Effector memory CD8-positive, alpha-beta T cell (primary cell): ENCODE data around the gene PSD2.

ENCODE experiments used
- ATAC-seq: fragments of 150-1000 bp; cut with Tn5 transposase; replicated peaks from 2 replicates; pipeline ENCODE4 v1.10.0; 2021; ENCODE audit warnings: mild to moderate bottlenecking, moderate library complexity
- DNase-seq, 3 experiments: peaks; one replicate each; pipeline ENCODE4 v3.0.0; 2021
- H3K27ac Mint-ChIP-seq, 2 donors: one replicate each; pipeline ENCODE4 v1.8.0; 2022; ENCODE audit warnings: mild to moderate bottlenecking in 2 of 2, mixed read lengths in 2 of 2, moderate library complexity in 2 of 2
- H3K27me3 Mint-ChIP-seq, 2 donors: one replicate each; pipeline ENCODE4 v1.8.0; 2022; ENCODE audit warnings: mixed read lengths in 2 of 2
- H3K36me3 Mint-ChIP-seq: one replicate; pipeline ENCODE4 v1.8.0; 2022; ENCODE audit warnings: mild to moderate bottlenecking, moderate library complexity, mixed read lengths; ENCODE audit not compliant: insufficient read depth
- H3K4me1 Mint-ChIP-seq, 2 donors: one replicate each; pipeline ENCODE4 v1.8.0; 2022; ENCODE audit warnings: low read depth in 2 of 2, mixed read lengths in 2 of 2
- H3K4me3 Mint-ChIP-seq, 2 donors: one replicate each; pipeline ENCODE4 v1.8.0; 2022; ENCODE audit warnings: mild to moderate bottlenecking in 2 of 2, mixed read lengths in 2 of 2, moderate library complexity in 2 of 2
- H3K9me3 Mint-ChIP-seq, 2 donors: one replicate each; pipeline ENCODE4 v1.8.0; 2022; ENCODE audit warnings: mixed read lengths in 2 of 2

PSD2 gene

DNA sequence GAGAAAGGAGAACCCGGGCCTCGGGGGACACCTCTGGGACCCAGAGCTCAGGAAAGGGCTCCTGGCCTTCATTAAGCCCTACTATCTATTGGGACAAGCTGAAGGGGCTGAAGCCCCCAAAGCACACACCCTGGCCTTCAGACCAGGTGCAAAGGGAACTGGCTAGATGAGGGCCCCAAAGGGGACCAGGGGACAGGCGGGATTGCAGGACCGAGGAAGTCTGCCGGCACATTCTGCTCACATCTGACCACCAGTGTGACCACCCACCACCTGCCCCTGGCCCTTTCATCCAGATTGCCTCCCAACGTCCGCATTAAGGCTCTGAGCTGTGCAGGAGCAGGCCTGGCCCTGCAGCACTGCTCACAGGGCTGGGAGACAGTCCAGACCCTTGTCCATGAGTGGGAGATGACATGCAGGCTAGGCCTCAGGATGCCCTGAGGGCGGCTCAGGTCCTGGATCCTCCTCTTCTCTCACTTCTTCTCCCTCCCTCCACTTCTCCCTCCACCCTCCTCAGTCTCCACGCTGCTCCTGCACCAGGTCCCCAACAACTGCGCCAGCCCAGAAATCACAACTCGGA lies 19.2 kb downstream of the PSD2 start:
- DNase-seq (no peak), ATAC-seq (no peak)
- H3K9me3 Mint-ChIP-seq, result peaks cover 3 to 9% of the 10 kb centered on the region in 2 donors
- peaks cover 28 to 39% of the 10 kb centered on the region in 2 donors for H3K27me3 Mint-ChIP-seq
- H3K4me1 Mint-ChIP-seq, result no peaks in the 10 kb centered on the region
- no peak overlapping the region for H3K27ac Mint-ChIP-seq
- H3K4me3 Mint-ChIP-seq, result no peak overlapping the region
- H3K36me3 Mint-ChIP-seq, result peaks cover 3% of the 10 kb centered on the region

DNA sequence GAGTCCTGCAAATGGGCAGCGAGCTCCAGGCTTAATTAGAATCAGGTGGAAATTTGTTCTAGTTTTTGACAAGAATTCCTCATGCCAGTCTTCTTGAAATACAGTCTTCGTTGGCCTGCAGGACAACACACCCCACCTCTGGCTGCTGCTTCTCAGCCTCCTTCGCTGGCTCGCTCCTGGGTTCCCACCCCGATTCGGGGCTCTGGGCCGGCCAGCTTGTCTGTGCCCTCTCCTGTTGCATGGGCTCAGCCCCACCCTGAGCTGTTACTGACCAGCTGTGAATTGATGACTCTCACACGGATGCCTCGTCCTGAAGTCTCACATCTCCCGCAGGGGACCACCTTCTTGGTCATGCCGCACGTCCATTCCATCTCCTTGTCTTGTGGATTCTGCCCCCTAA lies 21.0 kb downstream of the PSD2 start:
- H3K9me3 Mint-ChIP-seq, result peaks cover 3 to 9% of the 10 kb centered on the region in 2 donors
- no peaks in the 10 kb centered on the region for H3K4me1 Mint-ChIP-seq
- no peak overlapping the region for H3K27ac Mint-ChIP-seq
- ATAC-seq, result no peak
- H3K27me3 Mint-ChIP-seq, result peaks cover 33 to 42% of the 10 kb centered on the region in 2 donors
- no peak overlapping the region for H3K4me3 Mint-ChIP-seq
- no peak for DNase-seq
- H3K36me3 Mint-ChIP-seq, result peaks cover 3% of the 10 kb centered on the region

DNA sequence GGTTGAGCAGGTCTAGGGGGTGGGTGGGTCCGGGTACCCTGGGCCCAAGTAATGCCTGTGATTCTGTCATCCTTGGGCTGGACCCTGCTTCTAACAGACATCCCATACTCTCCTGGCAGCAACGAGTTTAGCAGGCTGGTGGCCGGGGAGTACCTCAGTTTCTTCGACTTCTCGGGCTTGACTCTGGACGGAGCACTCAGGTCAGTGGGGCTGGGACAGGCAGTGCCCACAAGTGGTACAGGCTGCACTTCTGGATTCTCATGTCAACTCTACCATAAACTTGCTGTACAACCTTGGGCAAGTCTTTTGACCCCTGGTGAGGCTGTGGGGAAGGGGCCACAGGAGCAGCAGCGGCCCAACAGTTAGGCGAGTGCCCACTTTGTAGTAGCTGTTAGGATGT lies 21.8 kb downstream of the PSD2 start:
- Mint-ChIP-seq H3K27me3 (peaks cover 25 to 42% of the 10 kb centered on the region in 2 donors), H3K4me3 (no peak overlapping the region), H3K9me3 (peaks cover 3 to 9% of the 10 kb centered on the region in 2 donors), H3K36me3 (peaks cover 3% of the 10 kb centered on the region), H3K27ac (no peak overlapping the region), H3K4me1 (no peaks in the 10 kb centered on the region)
- DNase-seq (no peak), ATAC-seq (no peak)

DNA sequence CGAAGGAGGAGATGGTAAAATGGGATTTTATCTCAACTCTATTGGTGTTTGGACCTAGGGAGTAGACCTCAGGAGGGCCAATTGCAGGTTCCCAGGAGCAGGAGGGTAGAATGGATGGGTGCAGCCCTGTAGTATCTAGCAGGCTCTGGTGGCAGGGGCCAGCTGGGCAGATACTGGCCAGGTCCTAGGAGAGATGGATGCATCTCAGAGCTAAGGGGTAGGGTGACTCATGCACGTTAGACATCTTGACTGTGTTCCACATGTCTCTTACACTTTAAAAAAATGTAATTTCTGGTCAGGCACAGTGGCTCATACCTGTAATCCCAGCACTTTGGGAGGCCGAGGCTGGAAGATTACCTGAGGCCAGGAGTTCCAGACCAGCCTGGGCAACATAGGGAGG lies 22.4 kb downstream of the PSD2 start:
- H3K27me3 Mint-ChIP-seq, result peaks cover 21 to 38% of the 10 kb centered on the region in 2 donors

DNA sequence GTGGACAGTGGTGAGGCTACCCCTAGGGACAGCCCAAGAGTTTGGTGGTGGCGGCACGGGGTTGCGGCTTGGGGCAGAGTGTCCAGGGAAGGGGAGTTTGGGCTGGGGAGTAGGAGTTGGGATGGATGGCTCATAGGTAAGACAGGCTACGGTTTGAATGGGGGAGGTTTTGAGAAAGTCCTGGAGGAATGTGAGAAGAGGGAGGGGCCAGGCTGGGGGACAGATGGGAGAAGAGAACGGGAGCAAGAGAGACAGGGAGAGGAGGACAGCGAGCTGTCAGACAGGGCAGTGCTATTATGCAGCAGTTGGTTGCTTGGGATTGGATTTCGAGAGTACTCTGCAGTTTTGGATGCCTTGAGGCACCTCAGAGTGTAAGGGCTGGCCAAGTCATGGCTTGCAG lies 24.5 kb downstream of the PSD2 start:
- H3K36me3 Mint-ChIP-seq, result no peaks in the 10 kb centered on the region

More for the DNA sequence above, 22.4 kb downstream of the PSD2 start:
- DNase-seq (no peak), ATAC-seq (no peak)
- Mint-ChIP-seq H3K36me3 (peaks cover 3% of the 10 kb centered on the region), H3K4me1 (no peaks in the 10 kb centered on the region), H3K4me3 (no peak overlapping the region), H3K9me3 (peaks cover 3 to 9% of the 10 kb centered on the region in 2 donors), H3K27ac (no peak overlapping the region)

DNA sequence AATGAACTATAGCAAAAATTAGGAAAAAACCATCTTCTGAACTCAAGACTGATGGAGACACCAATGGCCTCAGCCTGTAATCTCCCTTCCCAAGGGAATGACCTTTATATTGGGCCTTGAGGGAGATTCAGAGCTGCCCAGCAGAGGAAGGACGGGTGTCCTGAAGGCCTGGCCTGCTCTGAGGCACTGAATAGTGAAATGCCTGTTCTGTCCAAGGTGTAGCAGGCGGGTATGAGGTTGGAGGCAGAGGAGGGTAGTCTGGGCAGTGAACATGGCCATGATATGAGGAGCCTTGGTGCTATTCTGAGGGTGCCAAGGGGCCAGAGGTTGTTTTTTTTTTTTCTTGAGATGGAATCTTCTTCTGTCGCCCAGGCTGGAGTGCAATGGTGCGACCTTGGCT lies 25.0 kb downstream of the PSD2 start:
- H3K36me3 Mint-ChIP-seq, result no peaks in the 10 kb centered on the region
- peaks cover 3 to 9% of the 10 kb centered on the region in 2 donors for H3K9me3 Mint-ChIP-seq
- DNase-seq (no peak), ATAC-seq (no peak)
- H3K4me1 Mint-ChIP-seq, result no peaks in the 10 kb centered on the region
- H3K4me3 Mint-ChIP-seq, result no peak overlapping the region
- H3K27me3 Mint-ChIP-seq, result peaks cover 21 to 43% of the 10 kb centered on the region in 2 donors
- no peak overlapping the region for H3K27ac Mint-ChIP-seq

More for the DNA sequence above, 24.5 kb downstream of the PSD2 start:
- Mint-ChIP-seq H3K27ac (no peak overlapping the region), H3K4me1 (no peaks in the 10 kb centered on the region), H3K27me3 (peaks cover 21 to 42% of the 10 kb centered on the region in 2 donors), H3K4me3 (no peak overlapping the region), H3K9me3 (peaks cover 3 to 9% of the 10 kb centered on the region in 2 donors)
- ATAC-seq (no peak), DNase-seq (no peak)

DNA sequence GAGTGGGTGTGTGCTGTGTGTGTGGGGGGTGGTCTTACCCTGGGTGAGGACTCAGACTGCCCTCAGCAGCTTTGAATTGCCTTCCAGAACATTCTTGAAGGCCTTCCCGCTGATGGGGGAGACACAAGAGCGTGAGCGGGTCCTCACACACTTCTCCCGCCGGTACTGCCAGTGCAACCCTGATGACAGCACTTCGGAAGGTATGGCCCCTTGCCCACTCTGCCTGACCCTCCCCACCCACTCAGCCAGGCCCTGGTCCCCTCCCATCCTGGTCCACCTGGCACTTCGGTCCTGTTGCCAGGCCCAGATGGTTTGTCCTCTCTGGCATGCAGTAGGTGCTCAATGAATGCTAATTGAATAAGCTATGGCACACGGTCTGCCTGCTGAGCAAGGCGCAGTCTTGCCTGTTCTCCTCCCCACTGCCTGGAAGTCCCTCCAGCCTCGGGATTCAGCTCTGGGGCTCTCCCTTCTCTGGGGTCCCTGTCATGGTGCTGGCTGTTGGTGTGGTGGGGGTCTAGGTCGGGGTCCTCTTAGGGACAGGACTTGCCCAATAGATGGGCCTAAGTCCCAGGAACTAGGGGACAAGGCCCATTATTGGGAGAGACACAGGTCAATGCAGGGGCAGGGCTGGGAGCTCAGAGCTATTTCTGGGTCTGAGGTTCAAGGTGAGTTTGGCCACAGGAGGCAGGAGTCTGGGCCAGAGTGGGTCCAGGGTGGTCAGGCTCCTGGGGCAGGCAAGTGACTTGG lies 26.4 kb downstream of the PSD2 start:
- peaks cover 3 to 9% of the 10 kb centered on the region in 2 donors for H3K9me3 Mint-ChIP-seq
- H3K4me3 Mint-ChIP-seq, result no peak overlapping the region
- DNase-seq (no peak), ATAC-seq (no peak)
- H3K4me1 Mint-ChIP-seq, result no peaks in the 10 kb centered on the region
- no peak overlapping the region for H3K27ac Mint-ChIP-seq
- no peaks in the 10 kb centered on the region for H3K36me3 Mint-ChIP-seq
- H3K27me3 Mint-ChIP-seq, result peaks cover 21 to 54% of the 10 kb centered on the region in 2 donors

DNA sequence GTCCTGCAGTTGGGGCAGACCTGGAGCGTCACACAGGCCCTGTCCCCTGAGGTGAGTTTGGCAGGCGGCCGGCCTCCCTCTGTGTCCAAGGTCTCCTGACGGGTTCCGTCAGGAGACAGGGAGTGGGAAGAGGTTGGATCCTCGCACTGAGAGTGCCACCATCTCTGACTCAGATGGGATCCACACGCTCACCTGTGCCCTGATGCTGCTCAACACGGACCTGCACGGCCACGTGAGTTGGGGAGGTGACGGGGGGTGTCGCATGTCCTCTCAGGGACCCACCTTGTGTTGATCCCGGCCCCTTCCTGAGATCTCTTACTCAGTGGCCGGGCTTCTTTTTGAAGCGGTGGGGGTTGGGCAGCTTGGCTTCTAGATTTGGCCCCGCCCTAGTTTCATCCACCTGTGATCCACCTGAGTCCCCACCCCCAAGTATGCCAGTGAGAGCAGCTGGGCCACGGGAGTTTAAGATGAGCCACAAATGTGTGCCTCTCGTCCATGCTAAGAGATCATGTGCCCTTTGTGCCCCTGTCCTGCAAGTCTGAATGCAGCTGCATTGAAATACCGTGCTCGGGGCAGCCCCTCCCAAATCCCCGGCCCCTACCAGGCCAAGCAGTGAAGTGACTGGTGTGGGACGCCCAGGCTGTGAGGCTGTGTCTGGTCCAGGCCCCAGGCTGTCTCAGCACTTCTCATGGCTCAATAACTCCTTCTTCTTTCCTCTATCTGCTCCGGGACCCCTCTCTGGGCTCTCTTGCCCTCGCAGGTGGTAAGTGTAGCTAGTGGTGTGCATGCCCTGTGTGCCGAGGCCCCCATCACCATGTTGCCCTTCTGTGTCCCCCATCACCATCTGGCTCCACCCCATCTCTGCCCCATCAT lies 27.2 kb downstream of the PSD2 start:
- Mint-ChIP-seq H3K4me1 (no peaks in the 10 kb centered on the region), H3K27ac (no peak overlapping the region), H3K9me3 (peaks cover 3 to 9% of the 10 kb centered on the region in 2 donors), H3K27me3 (peaks cover 21 to 61% of the 10 kb centered on the region in 2 donors), H3K36me3 (no peaks in the 10 kb centered on the region), H3K4me3 (no peak overlapping the region)
- ATAC-seq, result no peak
- no peak for DNase-seq

DNA sequence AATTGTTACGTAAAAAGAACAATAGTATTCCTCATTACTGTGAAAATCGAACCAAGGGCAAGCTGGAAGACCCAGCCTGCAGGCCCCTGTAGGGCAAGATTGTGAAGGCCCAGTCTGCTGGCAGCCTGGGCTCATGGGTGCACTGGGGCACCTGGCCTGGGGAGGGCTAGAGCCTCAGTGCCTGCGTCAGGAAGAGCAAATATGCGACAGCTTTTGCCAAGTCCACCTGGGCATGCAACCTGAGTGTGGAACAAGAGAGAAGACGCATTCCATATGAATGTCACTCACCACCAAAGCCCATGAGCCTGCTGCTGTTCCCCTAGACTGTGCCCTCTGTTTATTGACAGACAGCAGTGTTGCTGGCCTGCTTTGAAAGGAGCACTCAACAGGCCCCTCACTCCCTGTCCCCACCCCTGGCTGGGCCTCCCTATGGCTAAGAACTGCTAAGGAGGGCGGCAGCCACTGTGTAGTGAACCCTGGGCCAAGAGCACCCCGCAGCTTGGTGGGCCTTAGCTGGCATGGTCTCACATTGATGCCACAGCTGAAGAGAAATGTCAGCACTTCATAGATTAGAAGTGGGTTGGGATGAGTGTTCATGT lies 28.2 kb downstream of the PSD2 start:
- Mint-ChIP-seq H3K4me1 (no peaks in the 10 kb centered on the region), H3K27me3 (peaks cover 21 to 61% of the 10 kb centered on the region in 2 donors), H3K9me3 (peaks cover 1 to 4% of the 10 kb centered on the region in 2 donors), H3K27ac (no peak overlapping the region), H3K4me3 (no peak overlapping the region), H3K36me3 (no peaks in the 10 kb centered on the region)
- DNase-seq (no peak), ATAC-seq (no peak)

DNA sequence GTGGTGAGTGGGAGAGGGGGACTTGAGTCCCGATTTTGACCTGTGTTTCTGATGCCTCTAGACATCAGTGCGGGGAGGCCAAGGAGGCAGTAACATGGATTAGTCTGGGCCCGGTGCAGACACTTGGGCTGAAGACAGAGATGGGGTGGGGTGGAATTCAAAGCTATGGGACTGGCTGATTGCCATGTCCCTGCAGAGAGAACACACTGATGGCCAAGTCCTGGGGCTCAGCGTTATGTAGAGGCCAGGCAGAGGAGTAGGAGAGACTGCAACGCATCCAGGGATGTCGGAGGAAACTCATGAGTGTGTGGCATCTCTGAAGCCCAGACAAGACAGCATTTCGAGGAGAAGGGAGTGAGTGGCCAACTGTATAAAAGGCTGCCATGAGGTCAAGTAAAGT lies 30.1 kb downstream of the PSD2 start:
- Mint-ChIP-seq H3K27ac (no peak overlapping the region), H3K9me3 (no peaks in the 10 kb centered on the region), H3K4me1 (no peaks in the 10 kb centered on the region), H3K36me3 (no peaks in the 10 kb centered on the region), H3K4me3 (no peak overlapping the region), H3K27me3 (peaks cover 6 to 47% of the 10 kb centered on the region in 2 donors)
- no peak for DNase-seq
- ATAC-seq, result no peak

DNA sequence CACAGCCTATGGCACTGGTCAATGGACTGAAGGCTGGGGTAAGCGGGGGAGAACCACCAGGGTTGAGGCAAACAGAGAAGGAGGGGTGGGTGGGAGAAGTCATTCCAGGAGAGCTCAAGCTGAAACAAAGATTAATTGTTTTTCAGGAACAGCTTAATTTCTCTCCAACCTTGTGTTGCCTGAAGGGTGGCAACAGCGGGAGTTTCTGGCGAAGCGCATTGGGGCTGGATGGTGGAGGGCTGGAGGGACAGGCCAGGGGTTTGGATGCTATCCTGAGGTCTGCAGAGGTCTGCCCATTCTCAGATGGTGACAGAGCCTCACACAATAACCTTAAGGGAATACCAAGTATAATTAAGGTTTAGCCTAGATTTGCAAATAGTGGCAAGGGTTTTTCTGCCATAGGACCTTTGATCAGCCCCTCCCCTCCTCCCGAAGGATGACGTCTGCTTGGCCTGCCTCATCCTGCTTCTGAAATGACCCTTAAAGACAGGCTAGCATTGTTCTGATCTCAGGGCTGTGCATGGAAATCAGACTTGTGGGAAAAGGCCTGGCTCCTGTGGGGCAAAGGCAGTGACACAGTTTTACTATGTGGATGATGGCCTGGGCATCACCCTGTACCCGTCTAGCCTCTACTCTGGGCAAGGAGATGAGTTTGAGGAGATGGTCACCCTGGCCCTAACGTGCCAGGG lies 32.7 kb downstream of the PSD2 start:
- Mint-ChIP-seq H3K36me3 (no peaks in the 10 kb centered on the region), H3K27ac (no peak overlapping the region), H3K27me3 (peaks cover 11 to 50% of the 10 kb centered on the region in 2 donors), H3K4me1 (no peaks in the 10 kb centered on the region), H3K9me3 (no peaks in the 10 kb centered on the region), H3K4me3 (no peak overlapping the region)
- DNase-seq, result no peak
- ATAC-seq, result no peak

DNA sequence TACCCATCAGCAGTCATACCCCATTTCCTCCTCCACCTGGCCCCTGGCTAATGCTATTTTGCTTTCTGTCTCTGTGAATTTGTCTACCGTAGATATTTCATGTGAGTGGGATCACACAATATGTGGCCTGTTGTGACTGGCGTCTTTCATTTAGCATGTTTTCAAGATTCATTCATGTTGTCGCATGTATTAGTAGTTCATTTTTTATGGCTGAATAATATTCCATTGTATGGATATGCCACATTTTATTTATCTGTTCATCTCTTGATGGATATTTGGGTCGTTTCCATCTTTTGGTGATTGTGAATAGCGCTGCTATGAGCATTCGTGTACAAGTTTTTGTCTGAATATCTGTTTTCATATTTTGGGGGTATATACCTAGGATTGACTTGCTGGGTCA lies 33.9 kb downstream of the PSD2 start:
- DNase-seq (no peak), ATAC-seq (no peak)
- Mint-ChIP-seq H3K4me1 (no peaks in the 10 kb centered on the region), H3K27ac (no peak overlapping the region), H3K36me3 (no peaks in the 10 kb centered on the region), H3K9me3 (no peaks in the 10 kb centered on the region), H3K27me3 (peaks cover 12 to 56% of the 10 kb centered on the region in 2 donors), H3K4me3 (no peak overlapping the region)

DNA sequence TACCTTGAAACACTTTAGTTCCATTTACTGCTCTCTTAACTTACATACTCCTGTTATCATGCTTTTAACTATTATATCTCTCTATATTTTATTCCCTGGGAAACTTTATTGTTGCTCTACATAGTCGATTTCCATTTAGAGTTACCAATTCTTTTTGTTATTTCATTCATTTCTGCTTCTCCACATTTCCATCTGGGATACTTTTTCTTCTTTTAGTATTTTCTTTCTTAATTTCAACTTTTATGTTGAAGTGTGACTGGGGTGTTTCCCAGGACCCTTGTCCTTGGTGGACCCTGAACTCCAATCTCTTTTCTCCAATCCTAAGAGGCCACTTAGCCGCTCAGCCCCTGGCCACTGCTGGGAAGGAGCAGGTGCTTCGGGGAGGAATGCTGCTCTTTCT lies 36.0 kb downstream of the PSD2 start:
- Mint-ChIP-seq H3K4me1 (no peaks in the 10 kb centered on the region), H3K36me3 (no peaks in the 10 kb centered on the region), H3K27ac (no peak overlapping the region), H3K4me3 (no peak overlapping the region), H3K27me3 (peaks cover 33 to 59% of the 10 kb centered on the region in 2 donors), H3K9me3 (no peaks in the 10 kb centered on the region)
- ATAC-seq (no peak), DNase-seq (no peak)
